GM19043 (cell line): ENCODE measurements around the gene DDX52.
A peak's percentile ranks its signal among the peaks of the same experiment; 100 is the strongest.
"Not testable (repeated sequence)": the region's sequence is repeated elsewhere in the genome, so short reads cannot be mapped to it uniquely, and the experiment has no call there.

Experiments
- ATAC-seq: cut with Tn5 transposase; IDR thresholded peaks from one replicate; pipeline ENCODE4 v1.9.1; 2021; ENCODE audit warnings: low read depth; ENCODE audit not compliant: unreplicated experiment

DDX52 gene

DNA sequence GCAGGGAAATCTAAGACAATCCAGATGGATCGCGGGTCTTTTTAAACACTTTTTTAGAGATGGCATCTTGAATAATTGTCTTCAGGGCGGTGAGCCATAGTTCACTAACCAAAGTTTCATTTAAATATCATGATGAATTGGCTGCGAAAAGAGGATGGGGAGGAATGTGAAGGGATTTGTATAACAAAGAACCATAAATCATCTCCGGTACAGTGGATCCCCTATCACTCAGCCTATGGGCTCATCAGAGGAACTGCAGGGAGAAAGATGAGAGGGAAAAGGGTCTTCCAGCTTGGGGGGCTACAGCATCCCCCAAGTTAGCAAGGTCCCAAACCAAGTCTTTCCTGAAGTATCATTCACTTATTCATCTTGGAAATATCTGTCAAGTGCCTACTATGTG lies 16.7 kb upstream of the DDX52 start:
- ATAC-seq, result no peak

DNA sequence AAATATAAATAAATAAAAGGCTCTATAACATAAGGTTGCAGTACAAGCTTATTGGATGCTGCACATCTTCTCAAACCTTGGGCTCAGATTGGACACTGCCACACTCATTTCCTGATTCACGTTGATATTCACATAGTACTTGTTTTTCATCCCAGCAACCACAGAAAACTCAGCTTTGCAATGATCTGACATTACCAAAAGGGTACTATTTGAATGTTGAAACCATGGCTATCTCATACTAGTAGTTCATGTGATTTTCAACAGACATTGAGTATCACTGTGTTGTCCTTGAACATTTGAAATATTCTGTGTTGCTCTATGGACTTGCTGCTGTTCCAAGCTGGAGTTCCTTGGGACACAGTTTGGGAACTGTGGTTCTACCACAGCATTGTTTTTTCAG lies 14.0 kb upstream of the DDX52 start:
- ATAC-seq, result no peak

DNA sequence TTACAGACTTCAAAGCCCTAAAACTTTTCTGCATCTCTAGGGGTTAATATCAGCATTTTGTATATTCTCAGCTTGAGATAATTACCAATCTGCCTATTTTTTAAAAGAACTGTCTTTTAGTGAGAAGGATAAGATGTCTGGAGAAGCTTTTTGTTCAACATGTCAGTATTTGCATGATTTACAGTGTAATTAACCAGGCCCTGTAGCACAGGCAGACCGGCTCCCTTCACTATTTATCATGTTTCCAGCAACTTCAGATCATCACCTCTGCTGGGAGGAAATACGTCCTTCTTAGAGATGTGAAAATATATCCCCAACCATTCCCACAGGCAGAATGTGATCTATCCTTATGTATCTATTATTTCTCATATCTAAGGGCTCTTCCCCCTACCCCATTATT lies 8.6 kb upstream of the DDX52 start:
- no peak for ATAC-seq

DNA sequence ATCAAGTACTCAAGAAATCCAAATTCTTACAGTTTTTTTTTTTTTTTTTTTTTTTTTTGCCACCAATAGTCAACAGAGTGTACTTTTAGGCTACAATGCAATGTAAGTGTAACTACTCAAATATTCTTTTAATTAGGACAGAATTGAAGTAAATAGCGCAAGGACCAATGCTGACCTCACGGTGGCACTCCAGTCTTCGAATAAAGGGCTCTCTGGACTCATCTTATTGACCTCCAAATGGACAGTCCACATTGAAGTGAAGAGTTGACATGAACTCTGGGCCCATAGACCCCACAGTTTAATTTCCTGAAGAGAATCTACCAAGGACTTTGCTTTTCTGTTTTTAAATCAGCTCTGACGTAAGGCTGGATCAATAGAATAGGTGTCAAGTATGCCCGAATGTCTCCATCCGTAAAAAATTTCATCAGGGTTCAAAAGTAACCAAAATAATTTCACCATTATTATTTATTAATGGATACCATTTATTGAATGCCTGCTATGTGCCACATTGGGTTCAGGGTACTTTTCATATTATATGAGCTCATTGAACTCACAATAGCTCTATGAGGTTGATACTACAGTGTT lies 7.3 kb upstream of the DDX52 start:
- no peak for ATAC-seq

DNA sequence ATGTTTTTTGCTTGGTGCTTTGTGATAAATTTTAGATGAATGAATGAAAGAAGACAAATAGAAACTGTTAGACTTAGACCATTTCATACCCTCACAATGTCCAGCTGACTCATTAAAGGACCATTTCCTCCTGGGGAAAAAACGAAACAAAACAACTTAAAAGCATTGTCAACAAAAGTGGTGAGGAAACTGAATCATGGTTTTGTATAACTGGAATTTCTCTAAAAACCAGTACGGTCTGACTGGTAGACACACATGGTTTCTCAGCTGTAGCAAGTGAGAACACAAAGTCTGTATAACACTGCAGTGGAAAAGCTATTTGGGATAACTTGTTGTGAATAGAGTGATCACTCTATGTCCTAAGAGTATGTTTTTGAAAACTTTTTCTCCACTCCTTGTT lies 5.3 kb upstream of the DDX52 start:
- no peak for ATAC-seq

DNA sequence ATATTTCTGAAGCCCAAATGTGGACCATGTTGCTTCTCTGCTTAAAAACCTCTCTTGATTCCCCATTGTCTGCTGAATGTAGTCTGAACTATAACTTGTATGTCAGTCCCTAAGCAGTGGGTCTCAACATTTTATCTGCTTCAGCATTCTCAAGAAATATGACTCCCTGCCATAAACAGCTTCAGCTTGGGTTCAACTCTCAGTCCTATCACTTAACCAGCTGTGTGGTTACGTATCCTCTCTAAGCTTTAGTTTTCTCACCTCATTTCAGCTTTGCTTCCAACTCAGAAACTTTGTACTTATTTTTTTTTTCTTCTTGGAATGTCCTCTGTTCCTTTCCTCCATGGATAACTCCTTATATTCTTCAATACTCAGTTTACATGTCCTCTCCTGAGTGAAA lies 4.6 kb upstream of the DDX52 start:
- no peak for ATAC-seq

DNA sequence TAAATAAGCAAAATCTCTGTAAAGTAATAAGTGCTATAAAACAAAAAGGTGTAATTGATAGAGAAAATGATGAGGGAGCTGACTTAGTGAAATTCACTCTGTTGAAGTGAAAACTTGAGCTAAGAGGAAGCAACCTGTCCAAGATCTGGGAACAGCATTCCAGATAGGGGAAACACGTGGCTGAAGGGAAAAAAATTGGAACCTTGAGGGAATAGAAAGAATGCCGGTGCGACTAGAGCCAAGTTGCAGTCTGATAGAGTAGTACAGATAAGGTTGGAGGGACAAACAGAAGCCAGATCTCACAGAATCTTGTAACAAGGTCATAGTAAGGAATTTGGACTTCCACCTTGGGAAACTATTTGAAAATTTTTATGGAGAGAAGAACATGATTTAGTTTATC lies 623 bp upstream of the DDX52 start:
- ATAC-seq, result no peak

DNA sequence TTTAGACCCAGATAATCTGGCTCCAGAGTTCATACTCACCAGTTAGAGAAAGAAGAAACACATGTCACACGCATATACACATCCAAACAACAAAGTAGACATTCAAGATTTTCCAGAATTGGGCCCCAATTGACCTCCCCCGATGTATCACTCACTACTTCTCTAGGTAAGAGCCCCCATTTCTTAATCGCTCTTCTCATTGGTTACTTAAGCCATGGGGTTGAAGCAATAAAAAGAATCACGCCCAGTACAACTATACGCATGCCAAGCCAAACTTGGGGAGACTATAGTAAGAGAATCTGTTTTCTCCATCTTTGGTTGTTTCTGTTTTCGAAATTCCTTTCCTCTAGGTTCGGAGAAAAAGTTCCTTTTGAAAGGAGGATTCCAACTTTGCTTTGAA lies 565 bp downstream of the DDX52 start:
- ATAC-seq, result no peak

DNA sequence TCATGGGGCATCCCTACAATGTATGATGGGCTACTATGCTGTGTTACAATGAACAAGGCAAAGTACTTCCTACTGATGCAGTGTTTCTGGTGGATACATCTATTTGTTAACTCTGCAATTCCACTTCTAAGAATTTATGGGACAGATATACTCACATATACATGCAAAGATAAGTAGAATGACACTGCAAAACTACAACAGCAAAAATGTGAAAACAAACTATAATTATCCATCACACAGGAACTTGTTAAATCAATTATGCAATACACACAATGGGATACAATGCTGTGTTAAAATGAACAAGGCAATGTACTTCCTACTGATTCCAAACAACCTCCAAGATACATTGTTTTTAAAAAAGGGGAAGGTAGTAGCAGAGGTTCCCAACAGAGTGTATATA lies 3.2 kb downstream of the DDX52 start:
- no peak for ATAC-seq

DNA sequence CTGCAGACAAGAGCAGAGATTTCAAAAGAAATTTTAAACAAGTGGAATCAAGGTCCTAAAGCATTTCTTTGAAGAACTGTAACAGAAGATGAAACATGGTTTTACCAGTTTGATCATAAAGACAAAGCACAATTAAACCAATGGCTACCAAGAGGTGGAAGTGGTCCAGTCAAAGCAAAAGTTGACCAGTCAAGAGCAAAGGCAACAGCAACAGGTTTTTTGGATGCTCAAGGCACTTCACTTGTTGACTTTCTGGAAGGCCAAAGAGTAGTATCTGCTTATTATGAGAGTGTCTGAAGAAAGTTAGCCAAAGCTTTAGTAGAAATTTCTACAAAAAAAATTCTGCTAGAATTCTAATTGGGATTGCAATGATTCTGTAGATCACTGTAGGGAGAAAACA lies 5.3 kb downstream of the DDX52 start:
- no peak for ATAC-seq

DNA sequence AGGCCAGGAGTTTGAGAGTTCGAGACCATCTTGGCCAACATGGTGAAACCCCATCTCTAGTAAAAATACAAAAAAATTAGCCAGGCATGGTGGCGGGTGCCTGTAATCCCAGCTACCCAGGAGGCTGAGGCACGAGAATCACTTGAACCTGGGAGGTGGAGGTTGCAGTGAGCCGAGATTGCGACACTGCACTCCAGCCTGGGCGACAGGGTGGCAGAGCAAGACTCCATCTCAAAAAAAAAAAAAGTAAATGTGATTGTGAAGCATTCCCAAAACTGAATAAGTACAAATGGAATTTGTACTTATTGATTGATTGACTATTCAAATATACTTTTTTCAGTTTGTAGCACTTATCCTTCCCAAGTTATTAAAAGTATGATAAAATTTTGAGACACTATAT lies 26.8 kb downstream of the DDX52 start:
- not testable (repeated sequence) for ATAC-seq

DNA sequence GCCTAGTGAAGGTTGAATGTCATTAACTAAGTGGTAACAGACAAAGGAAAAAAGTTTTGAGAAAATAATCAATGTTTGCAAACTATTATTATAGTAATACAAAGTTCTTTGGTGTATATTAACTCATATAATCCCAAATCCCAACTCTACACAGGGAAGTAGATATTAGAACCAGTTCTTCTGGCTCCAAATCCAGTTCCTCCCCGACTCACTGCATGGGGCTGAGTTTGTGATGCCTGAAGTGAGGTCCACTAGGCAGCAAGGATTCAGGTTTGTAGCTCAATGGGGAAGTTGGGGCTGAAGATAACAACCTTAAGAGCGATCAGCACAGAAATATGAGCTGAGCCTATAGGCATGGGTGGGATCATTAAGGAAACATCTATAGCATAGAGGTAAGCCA lies 28.4 kb downstream of the DDX52 start:
- no peak for ATAC-seq

DNA sequence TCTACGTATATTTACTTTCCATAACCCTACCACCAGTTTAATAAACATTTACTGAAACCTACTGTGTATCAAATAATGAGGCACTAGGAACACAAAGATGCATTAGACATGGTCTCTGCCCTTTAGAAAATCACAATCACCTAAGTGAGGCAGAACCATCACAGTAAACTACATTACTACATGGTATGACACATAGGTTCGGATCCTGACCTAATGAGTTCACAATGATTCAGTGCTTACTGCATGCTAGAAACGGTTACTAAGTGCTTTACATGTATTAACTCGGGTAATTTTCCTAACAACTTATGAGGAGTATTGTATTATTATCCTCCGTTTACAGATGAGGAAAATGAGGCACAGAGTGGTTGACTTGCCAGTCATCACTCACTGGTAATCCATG lies 28.9 kb downstream of the DDX52 start:
- ATAC-seq, result no peak

DNA sequence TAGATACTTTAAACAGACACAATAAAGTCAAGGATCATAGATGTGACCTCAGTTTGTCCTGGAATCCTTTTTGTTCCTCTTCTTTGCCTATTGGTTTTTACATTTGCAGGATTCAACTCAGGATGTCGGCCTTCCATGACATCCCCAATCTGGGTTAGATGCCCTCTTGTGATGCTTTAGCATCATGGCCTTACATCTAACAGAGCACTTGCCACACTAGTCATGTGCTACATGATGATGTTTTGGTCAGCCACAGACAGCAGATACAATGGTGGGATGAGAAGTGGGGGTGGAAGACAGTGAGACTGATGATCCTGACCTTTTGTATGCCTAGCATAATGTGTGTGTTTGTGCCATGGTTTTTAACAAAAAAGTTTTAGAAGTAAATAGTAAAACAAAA lies 32.3 kb downstream of the DDX52 start:
- ATAC-seq, result no peak

DNA sequence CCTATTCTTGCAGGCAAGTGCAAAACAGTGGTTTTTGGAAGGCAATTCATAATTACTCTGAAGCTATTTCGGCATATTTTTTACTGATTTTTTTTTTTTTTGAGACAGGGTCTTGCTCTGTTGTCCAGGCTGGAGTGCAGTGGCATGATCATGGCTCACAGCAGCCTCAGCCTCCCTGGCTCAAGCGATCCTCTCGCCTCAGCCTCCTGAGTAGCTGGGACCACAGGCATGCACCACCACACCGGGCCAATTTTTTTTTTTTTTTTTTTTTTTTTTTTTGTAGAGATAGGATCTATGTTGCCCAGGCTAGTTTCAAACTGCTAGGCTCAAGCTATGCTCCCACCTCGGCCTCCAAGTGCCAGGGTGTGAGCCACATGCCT lies 33.2 kb downstream of the DDX52 start:
- ATAC-seq, result not testable (repeated sequence)

DNA sequence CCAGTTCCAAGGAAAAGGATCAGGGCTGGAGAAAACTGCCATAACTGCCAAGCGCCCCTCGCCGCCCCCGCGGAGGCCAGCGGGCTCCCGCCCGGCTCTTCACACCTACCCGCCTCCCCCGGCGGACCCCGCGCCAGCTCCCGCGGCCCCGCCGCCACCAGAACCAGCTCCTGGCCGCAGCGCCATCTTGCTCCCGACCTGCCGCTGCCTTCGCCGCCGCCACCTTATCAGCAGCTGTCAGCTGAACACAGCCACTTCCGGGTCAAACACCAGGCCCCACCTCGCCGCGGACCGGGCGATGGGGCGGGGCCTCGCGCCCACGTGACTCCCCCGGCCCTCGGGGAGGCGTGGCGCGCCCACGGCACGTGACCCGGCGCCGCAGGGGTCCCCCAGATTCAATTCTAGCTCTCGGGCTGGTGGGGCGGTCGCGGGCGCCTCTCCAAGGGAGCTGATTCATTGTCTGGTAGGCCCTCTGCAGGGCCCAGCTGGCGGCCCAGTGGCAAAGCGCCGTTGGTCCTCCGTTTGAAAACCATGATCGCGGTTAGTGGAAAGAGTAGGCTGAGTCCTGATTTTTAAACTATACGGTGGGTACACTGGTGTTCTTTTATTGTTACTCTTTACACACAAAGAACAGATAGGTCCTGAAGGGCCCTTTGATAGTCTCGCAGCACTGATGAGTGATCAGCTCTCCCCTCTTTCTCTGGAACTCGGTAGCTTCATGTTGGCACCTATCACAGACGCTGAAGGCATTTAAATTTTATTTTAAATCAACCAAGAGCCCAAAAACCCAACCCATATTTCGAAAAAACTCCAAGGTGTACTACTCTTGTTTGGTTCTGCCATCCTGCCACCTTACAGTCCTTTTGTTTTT lies 33.8 kb downstream of the DDX52 start, which contains the start of gene SYNRG:
TSS of gene SYNRG (minus strand) at position 249 of the 871 bp plus-strand sequence. CDS start at position 186, 63 bp downstream.
- peak; percentile 77 for ATAC-seq

DNA sequence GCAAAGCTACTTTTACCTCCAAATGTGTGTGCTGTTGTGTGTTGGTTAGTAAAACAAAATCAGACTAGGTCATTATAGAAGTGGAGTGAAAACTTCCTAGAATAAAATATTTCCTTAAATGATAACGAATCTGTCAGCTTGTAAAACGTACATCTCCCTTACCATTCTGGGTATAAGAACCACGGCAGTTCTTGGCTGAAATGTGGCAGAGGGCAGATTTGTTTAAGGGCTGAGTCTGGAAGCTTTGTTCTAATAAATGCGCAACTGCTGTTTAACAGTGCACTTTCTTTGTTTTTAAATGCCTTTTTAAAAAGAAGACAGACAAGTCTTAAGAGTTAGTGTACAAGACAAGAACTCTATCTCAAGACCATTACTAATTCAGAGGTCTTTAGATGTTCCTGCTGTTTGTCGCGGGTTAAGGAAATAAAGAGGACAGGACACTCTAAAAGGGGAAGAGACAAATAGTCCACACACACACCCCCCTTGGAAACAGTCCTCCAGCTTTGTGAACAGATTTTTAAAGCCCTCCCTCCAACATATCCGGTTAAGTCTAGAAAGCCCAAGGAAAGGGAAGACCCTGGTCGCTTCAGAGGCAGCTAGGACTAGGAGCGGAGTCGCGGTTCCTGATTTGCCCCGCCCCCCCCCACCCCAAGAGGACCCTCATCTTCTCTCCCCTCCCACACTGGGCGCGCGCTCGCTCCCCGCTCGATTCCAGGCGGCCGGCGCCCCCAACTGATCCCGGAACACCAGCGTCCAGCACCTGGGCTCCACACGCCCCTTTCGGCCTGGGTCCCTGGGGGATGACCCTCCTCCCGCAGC lies 34.7 kb downstream of the DDX52 start:
- peak; percentile 4 for ATAC-seq

DNA sequence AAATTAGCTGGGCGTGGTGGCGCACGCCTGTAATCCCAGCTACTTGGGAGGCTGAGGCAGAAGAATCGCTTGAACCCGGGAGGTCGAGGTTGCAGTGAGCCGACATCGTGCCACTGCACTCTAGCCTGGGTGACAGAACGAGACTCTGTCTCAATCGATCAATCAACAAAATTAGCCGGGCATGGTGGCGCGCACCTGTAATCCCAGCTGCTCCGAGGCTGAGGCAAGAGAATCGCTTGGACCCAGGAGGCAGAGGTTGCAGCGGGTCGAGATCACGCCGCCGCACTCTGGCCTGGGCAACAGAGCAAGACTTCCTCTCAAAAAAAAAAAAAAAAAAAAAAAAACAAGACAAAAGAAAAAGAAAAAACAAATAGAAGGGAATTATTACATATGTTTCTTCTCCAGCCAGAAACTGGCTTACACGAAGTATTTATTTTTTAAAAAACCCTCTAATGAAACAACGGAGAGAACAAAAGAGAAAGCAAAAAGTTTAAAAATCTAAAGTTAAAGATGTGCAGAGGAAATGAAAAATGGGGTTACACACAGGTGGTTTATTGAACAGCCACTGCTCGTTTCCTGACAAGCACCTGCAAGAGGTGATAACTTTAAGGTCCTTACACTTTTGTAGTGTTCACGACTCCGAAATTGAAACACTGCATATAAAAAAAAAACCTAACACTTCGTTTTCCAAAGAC lies 35.5 kb downstream of the DDX52 start:
- ATAC-seq, result no peak

DNA sequence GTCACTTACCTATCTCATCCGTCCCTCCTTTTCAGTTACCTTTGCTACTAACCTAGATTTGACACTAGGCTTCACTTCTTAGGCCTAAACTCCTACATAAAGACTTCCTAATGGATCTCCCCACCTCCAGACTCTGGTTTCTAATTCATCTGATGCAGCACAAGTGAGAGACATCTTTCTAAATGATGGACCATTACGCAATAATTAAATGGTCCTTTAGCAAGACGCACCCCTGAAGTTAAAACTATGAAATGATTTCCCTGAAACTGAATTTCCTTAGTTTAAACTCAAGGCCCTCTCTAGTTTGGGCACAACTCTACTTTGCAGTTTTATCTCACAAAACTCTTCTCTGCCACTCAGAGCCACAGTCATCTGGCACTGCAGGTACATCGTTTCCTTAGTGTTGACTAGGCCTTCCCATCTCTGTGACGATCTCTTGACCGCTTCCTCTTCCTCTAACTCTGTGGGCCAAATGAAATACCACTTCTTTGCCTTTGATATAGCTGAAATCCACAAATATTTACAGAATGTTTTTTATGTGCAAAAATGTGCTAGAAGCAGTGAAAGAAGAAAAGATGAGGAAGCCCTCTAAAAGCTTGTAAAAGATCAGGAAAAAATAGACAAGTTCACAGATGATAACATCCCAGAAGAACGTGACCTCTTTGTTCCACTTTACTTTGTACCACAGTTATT lies 37.3 kb downstream of the DDX52 start:
- no peak for ATAC-seq

DNA sequence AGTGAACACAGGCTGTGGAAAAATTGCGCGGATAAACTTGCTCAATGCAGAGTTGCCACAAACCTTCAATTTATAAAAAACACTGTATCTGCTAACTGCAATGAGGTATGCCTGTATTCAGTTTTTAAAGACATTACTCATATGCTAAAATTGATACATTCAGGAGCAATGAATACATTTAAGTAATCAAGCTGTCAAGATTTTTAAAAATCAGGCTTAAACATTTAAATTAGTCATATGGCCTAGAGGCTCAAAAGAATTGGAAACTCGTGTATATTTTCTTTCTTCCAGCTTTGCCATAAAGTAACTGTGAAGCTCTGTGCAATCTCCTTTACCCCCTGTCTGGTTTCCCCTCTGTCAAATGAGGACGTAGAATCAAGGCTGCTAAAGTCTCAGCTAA lies 38.2 kb downstream of the DDX52 start:
- no peak for ATAC-seq
